Keratinocyte (primary cell): Measurements from ENCODE around the gene PRSS12.

Source experiments
- CTCF ChIP-seq, 3 experiments: IDR thresholded peaks in 1 of 3; conservative IDR thresholded peaks in 1 of 3; optimal IDR thresholded peaks in 1 of 3; 2 replicates in 2 of 3; 3 replicates in 1 of 3; pipeline versions ENCODE3 to v1.5.1; 2011; ENCODE audit warnings: low read length in 3 of 3, mild to moderate bottlenecking in 3 of 3, moderate library complexity in 2 of 3, control low read depth in 1 of 3, inconsistent platforms in 1 of 3; ENCODE audit not compliant: insufficient read depth in 2 of 3; ENCODE audit errors: extremely low read depth in 1 of 3
- EZH2 ChIP-seq: IDR thresholded peaks from one replicate; pipeline ENCODE4 v1.6.1; 2012; ENCODE audit warnings: inconsistent platforms, mild to moderate bottlenecking, low read length, moderate library complexity

GRCh38 chr4:118307643-118308042, 45.2 kb downstream of the PRSS12 start:
- TF ChIP-seq CTCF (optimal IDR thresholded peaks at IDR 0.05 in 1 of 3, IDR thresholded peaks at IDR 0.05 in 1 of 3, conservative IDR thresholded peaks at IDR 0.05 in 1 of 3; ENCODE audit: extremely low read depth in 1 of 3, insufficient read depth in 2 of 3, low read length in 3 of 3) (no peak), EZH2 (no peak)
